Sciatic nerve (tissue), 2 donors: ENCODE data around the gene ZNF697. TPM values are rescaled to one million over a fixed set of nuclear protein-coding genes. Genes with fewer than 3 reads are reported as not detected.
A peak's percentile ranks its signal among the peaks of the same experiment; 100 is the strongest.
"Not testable (repeated sequence)": the region's sequence is repeated elsewhere in the genome, so short reads cannot be mapped to it uniquely, and the experiment has no call there.

Experiments used
- ATAC-seq: fragments of 200-7000 bp; cut with Tn5 transposase; one replicate; pipeline ENCODE4 v1.9.1; 2020; ENCODE audit warnings: mild to moderate bottlenecking, moderate library complexity
- DNase-seq: peaks from one replicate; pipeline ENCODE4 v3.0.0-alpha.2; 2020; ENCODE audit warnings: low spot score
- intact Hi-C: fragments of 100-400 bp; cut with DNase I; formaldehyde crosslinking; loops from one replicate; pipeline ENCODE4 v1.14.2; 2022
- total RNA-seq: library from RNA; stranded (reverse); fragmentation: NEBNext Ultra II Directional; extraction: Animal tissue kit (Norgen Biotek cat#: 25700); gene quantifications from one replicate; pipeline ENCODE4 v1.2.1, GENCODE V29; 2021
- donor health status: DM: no; HTN: no; CAD: no.
- donor health status: DM: no; HTN: no; CAD: no.

ZNF697 gene
- total RNA-seq, 1 donor from 2014 or later, result 4.9 TPM

GRCh38 chr1:119635811-119636390 lies 12.2 kb downstream of the ZNF697 start:
- intact Hi-C loops, result no loop called here

GRCh38 chr1:119634016-119634415 lies 14.1 kb downstream of the ZNF697 start:
- intact Hi-C loops, result no loop called here
- no peak for DNase-seq
- no peak for ATAC-seq

More at GRCh38 chr1:119635811-119636390, 12.2 kb downstream of the ZNF697 start:
- ATAC-seq, result no peak
- DNase-seq, result no peak

- DNase-seq (no peak), ATAC-seq (no peak)
- intact Hi-C loops, result no loop called here
These were observed 14.5 kb downstream of the ZNF697 start for GRCh38 chr1:119633575-119633974.

- intact Hi-C loops, result no loop called here
- ATAC-seq (no peak), DNase-seq (no peak)
These were observed 15.2 kb downstream of the ZNF697 start for GRCh38 chr1:119632841-119633240.

DNA sequence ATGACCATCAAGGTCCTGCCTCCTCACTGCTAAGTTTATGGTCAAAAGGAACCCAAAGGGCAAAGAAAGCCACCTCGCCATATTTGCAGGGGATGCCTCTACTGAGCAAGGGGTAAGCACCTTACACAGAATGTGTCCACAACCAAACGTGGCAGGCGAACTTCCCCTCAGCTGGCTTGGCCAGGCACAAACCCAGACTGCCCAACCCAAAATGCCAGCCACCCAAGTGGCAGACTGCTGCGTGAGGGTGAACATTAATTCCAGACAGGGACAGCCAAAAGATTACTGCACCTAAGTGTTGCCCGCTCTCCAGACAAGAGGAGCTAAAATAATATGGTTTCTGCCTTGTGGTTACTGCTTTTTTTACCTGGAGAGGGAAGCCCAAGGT lies 16.0 kb downstream of the ZNF697 start:
- ATAC-seq (peak; percentile 19), DNase-seq (no peak)
- intact Hi-C loops, result no loop called here

DNA sequence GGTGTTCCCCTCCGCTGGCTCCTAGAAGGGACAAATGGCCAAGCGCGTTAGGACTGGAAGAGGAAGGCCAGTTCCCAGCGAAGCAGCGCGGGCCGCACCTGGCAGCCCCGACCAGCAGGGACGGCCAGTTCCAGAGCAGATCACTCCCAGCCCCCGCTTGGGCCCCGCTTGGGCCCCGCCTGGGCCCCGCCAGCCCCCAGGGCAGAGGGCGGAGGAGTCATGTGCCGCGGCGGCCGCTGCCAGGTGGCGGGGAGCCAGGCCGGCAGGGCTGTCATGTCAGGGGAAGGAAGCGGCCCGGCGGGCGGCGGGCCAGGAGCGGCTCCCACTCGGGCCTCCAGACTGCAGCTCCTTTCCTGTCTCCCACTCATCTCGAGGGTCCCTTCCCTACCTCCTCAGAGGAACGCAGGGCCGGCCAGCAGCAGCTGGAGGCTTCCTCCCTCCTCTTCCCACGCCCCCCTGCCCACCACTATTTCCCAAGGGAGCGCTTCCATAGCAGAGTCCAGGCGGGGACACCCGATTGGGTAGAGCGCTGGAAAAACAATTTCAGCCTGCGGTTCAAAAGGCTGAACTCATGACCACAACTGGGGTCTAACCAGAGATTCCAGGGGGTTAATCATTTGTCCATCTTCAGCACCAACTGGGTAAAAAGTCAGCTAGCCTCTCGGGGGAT lies 16.5 kb downstream of the ZNF697 start:
- ATAC-seq, result peak; percentile 96
- intact Hi-C loops, result no loop called here
- peak; percentile 89 for DNase-seq

- intact Hi-C loops, result no loop called here
- DNase-seq, result no peak
- peak; percentile 7 for ATAC-seq
These were observed 17.0 kb downstream of the ZNF697 start for GRCh38 chr1:119631086-119631432.

GRCh38 chr1:119626841-119627240 lies 21.2 kb downstream of the ZNF697 start:
- ATAC-seq, result peak; percentile 21
- intact Hi-C loops, result no loop called here
- DNase-seq, result no peak

GRCh38 chr1:119626011-119626545 lies 22.0 kb downstream of the ZNF697 start:
- DNase-seq, result no peak
- intact Hi-C loops, result no loop called here
- no peak for ATAC-seq

DNA sequence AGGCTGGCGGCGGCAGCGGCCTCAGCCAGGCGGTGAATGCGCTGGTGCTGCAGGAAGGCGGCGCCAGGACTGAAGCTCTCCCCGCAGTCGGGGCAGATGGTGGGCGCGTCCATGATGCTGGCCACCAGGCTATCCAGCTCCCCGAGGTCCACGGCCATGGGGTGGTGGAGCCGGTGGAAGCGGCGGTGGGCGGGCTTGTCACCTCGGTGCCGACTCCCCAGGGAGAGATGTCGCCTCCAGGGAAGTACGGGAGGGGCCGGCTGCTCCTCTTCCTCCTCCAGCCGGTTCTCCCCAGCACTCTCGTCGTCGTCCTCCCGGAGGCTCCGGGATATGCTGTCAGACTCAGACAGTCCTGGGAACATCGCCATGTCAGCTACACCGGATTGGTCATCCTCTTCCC lies 24.4 kb downstream of the ZNF697 start:
- intact Hi-C loops, result no loop called here
- no peak for ATAC-seq
- DNase-seq, result no peak

DNA sequence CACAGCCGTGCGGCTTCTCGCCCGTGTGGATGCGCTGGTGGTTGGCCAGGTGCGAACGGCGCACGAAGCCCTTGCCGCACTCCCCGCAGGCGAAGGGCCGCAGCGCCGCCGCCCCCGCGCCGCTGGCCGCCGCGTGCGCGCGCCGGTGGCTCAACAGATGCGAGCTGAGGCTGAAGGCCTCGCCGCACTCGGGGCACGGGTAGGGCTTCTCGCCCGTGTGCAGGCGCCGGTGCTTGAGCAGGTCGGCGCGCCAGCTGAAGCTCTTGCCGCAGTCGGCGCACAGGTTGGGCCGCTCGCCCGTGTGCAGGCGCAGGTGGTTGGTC lies 24.9 kb downstream of the ZNF697 start:
- ATAC-seq (no peak), DNase-seq (no peak)
- intact Hi-C loops, result no loop called here

DNA sequence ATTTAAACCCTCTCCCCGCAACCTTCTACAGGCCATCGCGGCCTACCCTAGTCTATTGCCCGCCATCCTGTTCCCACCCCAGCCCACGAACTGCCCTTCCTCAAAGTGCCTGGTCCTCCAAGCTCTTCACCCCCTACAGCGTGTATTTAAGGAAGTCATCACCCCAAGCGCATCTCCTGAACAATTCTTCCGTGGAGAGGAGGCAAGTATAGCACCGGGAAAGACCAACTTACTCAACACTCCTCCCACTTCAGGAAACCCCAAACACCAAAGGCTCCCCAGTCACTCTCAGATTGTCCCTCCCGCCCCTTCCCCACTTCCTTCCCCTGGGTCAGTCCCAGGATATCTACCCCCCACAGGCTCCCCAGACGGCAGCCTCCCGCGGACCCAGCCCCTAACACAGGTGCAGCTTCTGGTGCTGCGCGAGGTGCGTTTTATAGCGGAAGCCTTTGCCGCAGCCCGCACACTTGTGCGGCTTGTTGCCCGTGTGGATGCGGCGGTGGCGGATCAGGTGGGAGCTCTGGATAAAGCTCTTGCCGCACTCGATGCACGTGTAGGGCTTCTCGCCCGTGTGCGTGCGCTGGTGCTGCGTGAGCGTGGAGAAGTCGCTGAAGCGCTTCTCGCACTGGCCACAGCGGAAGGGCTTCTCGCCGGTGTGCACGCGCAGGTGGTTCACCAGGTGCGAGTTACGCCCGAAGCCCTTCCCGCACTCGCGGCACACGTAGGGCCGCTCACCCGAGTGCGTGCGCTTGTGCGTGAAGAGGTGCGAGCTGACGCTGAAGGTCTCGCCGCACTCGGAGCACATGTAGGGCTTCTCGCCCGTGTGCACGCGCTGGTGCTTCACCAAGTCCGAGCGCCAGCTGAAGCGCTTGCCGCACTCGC lies 25.5 kb downstream of the ZNF697 start:
- intact Hi-C loops, result no loop called here
- ATAC-seq (no peak), DNase-seq (no peak)

- ATAC-seq, result no peak
- intact Hi-C loops, result no loop called here
These were observed 26.4 kb downstream of the ZNF697 start for GRCh38 chr1:119621705-119622104.

GRCh38 chr1:119617751-119618691 lies 30.0 kb downstream of the ZNF697 start:
- no peak for DNase-seq
- intact Hi-C loops, result no loop called here

More at GRCh38 chr1:119621705-119622104, 26.4 kb downstream of the ZNF697 start:
- DNase-seq, result no peak

GRCh38 chr1:119616748-119617147 lies 31.3 kb downstream of the ZNF697 start:
- DNase-seq, intact Hi-C loops, ATAC-seq: not testable (repeated sequence)

More at GRCh38 chr1:119617751-119618691, 30.0 kb downstream of the ZNF697 start:
- ATAC-seq, result peak; percentile 16

GRCh38 chr1:119615100-119615499 lies 33.0 kb downstream of the ZNF697 start:
- ATAC-seq, intact Hi-C loops, DNase-seq: not testable (repeated sequence)

DNA sequence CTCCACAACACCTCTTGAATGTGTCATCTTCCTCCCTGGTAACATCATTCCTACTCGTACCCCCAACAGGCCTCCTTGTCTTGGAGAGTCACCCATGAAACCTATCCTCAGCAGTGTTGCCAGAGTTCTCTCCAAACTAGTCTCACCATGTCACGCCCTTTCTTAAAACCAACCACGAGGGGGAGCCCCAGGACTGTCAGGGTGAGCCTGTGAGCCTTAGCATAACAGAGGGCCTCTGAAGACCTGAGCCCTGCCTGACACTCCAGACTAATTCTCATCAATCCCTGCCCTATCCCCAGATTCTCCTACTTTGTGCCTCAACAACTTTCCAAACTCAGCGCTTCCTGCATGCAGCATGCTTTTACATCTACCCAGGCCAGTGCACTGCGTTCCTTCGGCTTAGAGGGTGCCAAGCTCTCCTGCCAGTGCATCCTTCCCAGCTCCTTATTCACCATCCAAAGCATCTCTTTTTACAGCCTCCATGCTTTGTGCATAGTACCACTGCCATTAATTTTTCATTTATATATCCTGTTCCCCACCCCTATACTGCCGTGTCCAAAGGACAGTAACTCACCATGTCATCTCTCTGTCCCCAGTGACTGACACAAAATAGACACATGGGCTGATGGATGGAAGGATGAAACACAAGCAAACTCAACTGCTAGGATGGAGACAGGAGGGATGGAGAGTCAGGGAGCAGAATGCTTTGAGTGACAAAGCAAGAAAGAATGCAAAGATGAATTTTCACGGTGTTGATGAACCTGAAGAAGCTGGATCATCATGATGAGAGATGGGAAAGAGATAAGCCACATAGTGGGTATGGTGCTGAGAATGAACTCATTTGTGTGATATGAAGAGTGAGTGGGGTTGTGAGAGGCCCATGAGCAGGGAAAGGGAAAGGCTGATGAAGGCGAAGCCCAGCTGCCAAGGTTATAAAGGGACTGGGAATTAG lies 34.0 kb downstream of the ZNF697 start:
- intact Hi-C loops, result loop anchor here (5.0 kb wide), 1 partner anchor 48 kb away; no protein-coding TSS in a partner anchor
- ATAC-seq, result peak; percentile 94
- peak; percentile 90 for DNase-seq
